Spleen (tissue), 7 donors: Measurements from ENCODE around the gene SMCR8.

ENCODE experiments used
- POLR2AphosphoS5 ChIP-seq, 3 donors: sonication (generic); formaldehyde crosslinking; IDR thresholded peaks; one replicate each; pipeline ENCODE4 v1.5.1; 2017; ENCODE audit warnings: antibody characterized with exemption in 3 of 3
- TF ChIP-seq, protein P1 (sequence below), 11 experiments: fragments of 200-600 bp in 7 of 11; fragments of 450-650 bp in 4 of 11; sonication (generic) in 4 of 11; IDR thresholded peaks in 8 of 11; conservative IDR thresholded peaks in 3 of 11; 1 replicate in 7 of 11; 2 replicates in 4 of 11; pipeline versions ENCODE4 v1.4.0 to v1.8.0; 2016 to 2021; ENCODE audit warnings: antibody characterized with exemption in 11 of 11, inconsistent platforms in 4 of 11, mild to moderate bottlenecking in 1 of 11
- donor health status: DM: no; HTN: no; CAD: no; lungs with moderate emphysema.
- donor health status: DM: no; HTN: no; CAD: no.
- donor health status: DM: no; HTN: no; CAD: no.

DNA sequence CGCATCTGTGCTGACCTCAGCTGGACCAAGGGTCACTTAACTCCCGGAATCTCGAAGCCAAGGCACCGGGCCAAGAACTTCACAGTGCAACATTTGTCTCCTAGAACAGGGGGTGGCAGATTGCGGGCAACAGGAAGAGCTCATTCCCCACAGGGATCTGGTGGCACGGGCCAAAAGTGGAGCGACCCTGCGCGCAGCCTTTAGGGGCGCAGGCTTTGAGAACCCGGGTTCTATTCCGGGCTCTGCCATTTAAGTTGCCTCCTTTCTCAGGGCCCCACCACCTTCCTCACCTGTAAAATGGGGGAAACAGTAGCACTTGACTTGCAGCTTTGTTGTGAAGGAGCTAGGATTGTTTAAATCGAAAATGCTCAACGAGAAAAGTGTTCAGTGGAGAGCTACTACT is 47.6 kb downstream of the SMCR8 start:
- TF ChIP-seq, protein P1, sequence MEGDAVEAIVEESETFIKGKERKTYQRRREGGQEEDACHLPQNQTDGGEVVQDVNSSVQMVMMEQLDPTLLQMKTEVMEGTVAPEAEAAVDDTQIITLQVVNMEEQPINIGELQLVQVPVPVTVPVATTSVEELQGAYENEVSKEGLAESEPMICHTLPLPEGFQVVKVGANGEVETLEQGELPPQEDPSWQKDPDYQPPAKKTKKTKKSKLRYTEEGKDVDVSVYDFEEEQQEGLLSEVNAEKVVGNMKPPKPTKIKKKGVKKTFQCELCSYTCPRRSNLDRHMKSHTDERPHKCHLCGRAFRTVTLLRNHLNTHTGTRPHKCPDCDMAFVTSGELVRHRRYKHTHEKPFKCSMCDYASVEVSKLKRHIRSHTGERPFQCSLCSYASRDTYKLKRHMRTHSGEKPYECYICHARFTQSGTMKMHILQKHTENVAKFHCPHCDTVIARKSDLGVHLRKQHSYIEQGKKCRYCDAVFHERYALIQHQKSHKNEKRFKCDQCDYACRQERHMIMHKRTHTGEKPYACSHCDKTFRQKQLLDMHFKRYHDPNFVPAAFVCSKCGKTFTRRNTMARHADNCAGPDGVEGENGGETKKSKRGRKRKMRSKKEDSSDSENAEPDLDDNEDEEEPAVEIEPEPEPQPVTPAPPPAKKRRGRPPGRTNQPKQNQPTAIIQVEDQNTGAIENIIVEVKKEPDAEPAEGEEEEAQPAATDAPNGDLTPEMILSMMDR (IDR thresholded peaks at IDR 0.05 in 8 of 11, conservative IDR thresholded peaks at IDR 0.05 in 3 of 11): no peak
- TF ChIP-seq POLR2AphosphoS5 (IDR thresholded peaks at IDR 0.05): peak in 1 of 3 donors; percentile 30
